HCT116 (cell line): ENCODE measurements around the gene CLEC4G. TPM values are rescaled to one million over a fixed set of nuclear protein-coding genes. Genes with fewer than 3 reads are reported as not detected.
A peak's percentile ranks its signal among the peaks of the same experiment; 100 is the strongest.

Experiments used
- ATAC-seq: fragments of 200-7000 bp; cut with Tn5 transposase; 2 replicates; pipeline ENCODE4 v1.9.1; 2020; ENCODE audit warnings: mild to moderate bottlenecking, moderate library complexity
- BruUV-seq: library from RNA; stranded (reverse); fragments of 400-500 nt; replicated peaks from 2 replicates; lab custom pipeline; 2021; lab: Mats Ljungman, UMichigan
- CTCF ChIA-PET: fragments of 300-600 bp; sonication (Branson Sonifier 250); formaldehyde crosslinking; loops from one replicate; lab custom pipeline; 2021; ENCODE audit warnings: antibody characterized with exemption; lab: Charles Lee
- POLR2A ChIA-PET: fragments of 300-600, 350-600 bp; sonication (Branson Sonifier 250); formaldehyde crosslinking; loops from one replicate; lab custom pipeline; 2021; ENCODE audit warnings: antibody characterized with exemption; lab: Charles Lee
- RAD21 ChIA-PET, 2 experiments: fragments of 300-600 bp; sonication (Branson Sonifier 250); formaldehyde crosslinking; loops; one replicate each; lab custom pipeline; 2023; ENCODE audit warnings: low total read pairs in 2 of 2; ENCODE audit not compliant: uncharacterized antibody in 2 of 2, unreplicated experiment in 2 of 2, low non-redundant PET in 1 of 2; lab: Charles Lee
- DNase-seq: peaks from one replicate; pipeline ENCODE4 v3.0.0-alpha.2; 2010; ENCODE audit warnings: low read depth, low spot score
- H2AFZ ChIP-seq: fragments of 200-600 bp; shearing (Covaris generic), sonication (generic); 2 replicates; pipeline ENCODE4 v1.6.1; 2017; ENCODE audit warnings: low read depth, mixed run types, mixed read lengths, antibody characterized with exemption, low read length; ENCODE audit not compliant: poor library complexity, severe bottlenecking
- H3K27ac ChIP-seq: 2 replicates; pipeline ENCODE4 v1.5.1; 2012; ENCODE audit warnings: low read depth, low read length
- H3K27me3 ChIP-seq: fragments of 200-600 bp; sonication (generic); 2 replicates; pipeline ENCODE4 v1.6.1; 2016; ENCODE audit warnings: mixed run types, low read length, mixed read lengths; ENCODE audit not compliant: insufficient read depth
- H3K36me3 ChIP-seq, 2 experiments: fragments of 200-500 bp in 1 of 2; fragments of 200-600 bp in 1 of 2; sonication (Bioruptor generic) in 1 of 2; sonication (generic) in 1 of 2; 2 replicates each; pipeline versions ENCODE4 v1.5.1 to v1.6.1; 2014 to 2016; ENCODE audit warnings: low read length in 2 of 2, inconsistent platforms in 1 of 2, mixed read lengths in 1 of 2, mixed run types in 1 of 2; ENCODE audit not compliant: insufficient read depth in 2 of 2, control insufficient read depth in 1 of 2
- H3K4me1 ChIP-seq, 2 experiments: fragments of 200-600 bp in 1 of 2; sonication (generic) in 1 of 2; 2 replicates each; pipeline versions ENCODE4 v1.5.1 to v1.6.1; 2012 to 2017; ENCODE audit warnings: low read length in 2 of 2, inconsistent platforms in 1 of 2, mild to moderate bottlenecking in 1 of 2, mixed read lengths in 1 of 2, mixed run types in 1 of 2, moderate library complexity in 1 of 2; ENCODE audit not compliant: insufficient read depth in 2 of 2, control insufficient read depth in 1 of 2
- H3K4me2 ChIP-seq: fragments of 200-600 bp; sonication (generic); 2 replicates; pipeline ENCODE4 v1.6.1; 2017; ENCODE audit warnings: mixed run types, low read length, mixed read lengths
- H3K4me3 ChIP-seq, 2 experiments: fragments of 200-600 bp in 1 of 2; sonication (generic) in 1 of 2; replicated peaks in 1 of 2; 2 replicates each; pipeline ENCODE4 v1.5.1; 2011 to 2016; ENCODE audit warnings: low read length in 2 of 2, control low read depth in 1 of 2, low read depth in 1 of 2, mild to moderate bottlenecking in 1 of 2, mixed read lengths in 1 of 2, mixed run types in 1 of 2
- H3K79me2 ChIP-seq: fragments of 200-600 bp; sonication (generic); 2 replicates; pipeline ENCODE4 v1.6.1; 2017; ENCODE audit warnings: mild to moderate bottlenecking, mixed run types, low read length, moderate library complexity, mixed read lengths; ENCODE audit not compliant: insufficient read depth
- H3K9ac ChIP-seq: fragments of 200-600 bp; sonication (generic); 2 replicates; pipeline ENCODE4 v1.6.1; 2016; ENCODE audit warnings: low read length, mixed read lengths
- H3K9me2 ChIP-seq: fragments of 200-600 bp; sonication (generic), shearing (Covaris generic); 2 replicates; pipeline ENCODE4 v1.6.1; 2017; ENCODE audit warnings: mixed run types, mild to moderate bottlenecking, moderate library complexity; ENCODE audit not compliant: insufficient read depth
- H3K9me3 ChIP-seq, 2 experiments: fragments of 200-500 bp in 1 of 2; fragments of 200-600 bp in 1 of 2; sonication (Bioruptor generic) in 1 of 2; sonication (generic) in 1 of 2; 2 replicates each; pipeline ENCODE4 v1.6.1; 2014 to 2017; ENCODE audit warnings: low read length in 2 of 2, mixed read lengths in 2 of 2, inconsistent platforms in 1 of 2, low read depth in 1 of 2, mild to moderate bottlenecking in 1 of 2, mixed run types in 1 of 2, moderate library complexity in 1 of 2; ENCODE audit not compliant: control insufficient read depth in 1 of 2, insufficient read depth in 1 of 2
- H4K20me1 ChIP-seq: fragments of 200-600 bp; sonication (generic), shearing (Covaris generic); 2 replicates; pipeline ENCODE4 v1.6.1; 2017; ENCODE audit warnings: mixed run types, mild to moderate bottlenecking, moderate library complexity; ENCODE audit not compliant: insufficient read depth
- CBX3 ChIP-seq: IDR thresholded peaks from 2 replicates; pipeline ENCODE4 v1.6.1; 2012; ENCODE audit warnings: low read depth
- ELF1 ChIP-seq: IDR thresholded peaks from 2 replicates; pipeline ENCODE4 v1.6.1; 2012; ENCODE audit warnings: low read depth, borderline replicate concordance
- JUND ChIP-seq: IDR thresholded peaks from 2 replicates; pipeline ENCODE4 v1.6.1; 2012
- SIN3A ChIP-seq: IDR thresholded peaks from 2 replicates; pipeline ENCODE4 v1.6.1; 2012; ENCODE audit warnings: low read depth
- SP1 ChIP-seq: IDR thresholded peaks from 2 replicates; pipeline ENCODE4 v1.6.1; 2012; ENCODE audit warnings: low read depth
- TCF7L2 ChIP-seq: IDR thresholded peaks from 2 replicates; pipeline ENCODE4 v1.7.0; 2011; ENCODE audit warnings: borderline replicate concordance, inconsistent platforms; ENCODE audit not compliant: insufficient read depth, insufficient read length; ENCODE audit errors: extremely low read depth
- ZNF274 ChIP-seq: fragments of 200-500 bp; sonication (Bioruptor generic); IDR thresholded peaks from 2 replicates; pipeline ENCODE4 v1.6.1; 2014; ENCODE audit warnings: mild to moderate bottlenecking, low read depth, low read length, inconsistent platforms
- intact Hi-C: fragments of 100-400 bp; cut with micrococcal nuclease; formaldehyde crosslinking; loops from 2 replicates; pipeline ENCODE4 v1.10.0; 2022
- total RNA-seq: library from RNA; stranded (reverse); gene quantifications from one replicate; pipeline ENCODE4 v1.2.1, GENCODE V29; 2021; ENCODE audit not compliant: unreplicated experiment
- TF ChIP-seq, protein P1 (sequence below), 3 experiments: fragments of 200-600 bp in 1 of 3; sonication (generic) in 1 of 3; IDR thresholded peaks in 2 of 3; conservative IDR thresholded peaks in 1 of 3; 2 replicates each; pipeline ENCODE4 v1.5.1; 2012 to 2017; ENCODE audit warnings: low read depth in 2 of 3, low read length in 2 of 3, antibody characterized with exemption in 1 of 3, borderline replicate concordance in 1 of 3, control low read depth in 1 of 3, mild to moderate bottlenecking in 1 of 3, mixed read lengths in 1 of 3, mixed run types in 1 of 3, moderate library complexity in 1 of 3; ENCODE audit not compliant: insufficient read depth in 1 of 3
- TF ChIP-seq, protein P2 (sequence below): IDR thresholded peaks from 2 replicates; pipeline ENCODE4 v1.6.1; 2012; ENCODE audit warnings: low read depth

The CLEC4G gene
- total RNA-seq, 1 experiment from 2014 or later = not detected

DNA sequence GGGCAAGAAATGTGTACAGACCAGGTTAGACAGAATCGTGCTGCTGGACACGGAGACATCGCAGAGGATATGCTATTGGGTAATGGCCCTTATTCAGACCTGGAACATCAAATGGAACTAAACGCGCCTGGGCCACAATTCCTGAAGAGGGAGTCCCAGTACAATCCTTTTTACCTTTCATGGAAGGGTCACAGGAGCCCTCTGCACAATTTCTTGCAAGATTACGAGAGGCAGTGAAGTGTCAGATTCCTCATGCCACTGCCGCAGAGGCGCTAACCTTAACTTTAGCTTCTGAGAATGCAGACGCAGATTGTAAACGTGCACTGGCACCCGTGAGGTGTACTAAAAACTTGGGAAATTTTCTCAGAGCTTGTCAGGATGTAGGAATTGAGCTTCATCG lies 49.2 kb upstream of the CLEC4G start:
- Histone ChIP-seq H3K9ac (no peak overlapping the region), H2AFZ (no peak overlapping the region), H3K27me3 (peaks cover 6% of the 10 kb centered on the region; the same call in 1 of the 2 replicates), H3K27ac (no peak overlapping the region), H3K36me3 (no peaks in the 10 kb centered on the region), H4K20me1 (no peaks in the 10 kb centered on the region), H3K4me3 (no peak overlapping the region), H3K79me2 (no peaks in the 10 kb centered on the region), H3K9me3 (no peaks in the 10 kb centered on the region), H3K9me2 (no peaks in the 10 kb centered on the region), H3K4me1 (peaks cover 6 to 10% of the 10 kb centered on the region in 2 experiments), H3K4me2 (no peak overlapping the region)
- intact Hi-C loops = no loop called here
- ChIA-PET CTCF (interaction anchor here (0.9 kb wide), 1 partner anchor 18 kb away, joined by 3 read pairs; no protein-coding TSS in a partner anchor), POLR2A (no interaction called here), RAD21 (no interaction called here)
- ATAC-seq (peak; percentile 34; the same call in 1 of the 2 replicates), DNase-seq (no peak)
- no TSS peak for BruUV-seq
- TF ChIP-seq, protein P1, sequence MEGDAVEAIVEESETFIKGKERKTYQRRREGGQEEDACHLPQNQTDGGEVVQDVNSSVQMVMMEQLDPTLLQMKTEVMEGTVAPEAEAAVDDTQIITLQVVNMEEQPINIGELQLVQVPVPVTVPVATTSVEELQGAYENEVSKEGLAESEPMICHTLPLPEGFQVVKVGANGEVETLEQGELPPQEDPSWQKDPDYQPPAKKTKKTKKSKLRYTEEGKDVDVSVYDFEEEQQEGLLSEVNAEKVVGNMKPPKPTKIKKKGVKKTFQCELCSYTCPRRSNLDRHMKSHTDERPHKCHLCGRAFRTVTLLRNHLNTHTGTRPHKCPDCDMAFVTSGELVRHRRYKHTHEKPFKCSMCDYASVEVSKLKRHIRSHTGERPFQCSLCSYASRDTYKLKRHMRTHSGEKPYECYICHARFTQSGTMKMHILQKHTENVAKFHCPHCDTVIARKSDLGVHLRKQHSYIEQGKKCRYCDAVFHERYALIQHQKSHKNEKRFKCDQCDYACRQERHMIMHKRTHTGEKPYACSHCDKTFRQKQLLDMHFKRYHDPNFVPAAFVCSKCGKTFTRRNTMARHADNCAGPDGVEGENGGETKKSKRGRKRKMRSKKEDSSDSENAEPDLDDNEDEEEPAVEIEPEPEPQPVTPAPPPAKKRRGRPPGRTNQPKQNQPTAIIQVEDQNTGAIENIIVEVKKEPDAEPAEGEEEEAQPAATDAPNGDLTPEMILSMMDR (IDR thresholded peaks at IDR 0.05 in 2 of 3, conservative IDR thresholded peaks at IDR 0.05 in 1 of 3; ENCODE audit: borderline replicate concordance in 1 of 3, insufficient read depth in 1 of 3, low read depth in 2 of 3, low read length in 2 of 3) = 0 out of 6 replicates have a peak, but pooled peaks of 2 of the 3 experiments have one; percentile 9 to 11
- TF ChIP-seq ZNF274 = no peak

DNA sequence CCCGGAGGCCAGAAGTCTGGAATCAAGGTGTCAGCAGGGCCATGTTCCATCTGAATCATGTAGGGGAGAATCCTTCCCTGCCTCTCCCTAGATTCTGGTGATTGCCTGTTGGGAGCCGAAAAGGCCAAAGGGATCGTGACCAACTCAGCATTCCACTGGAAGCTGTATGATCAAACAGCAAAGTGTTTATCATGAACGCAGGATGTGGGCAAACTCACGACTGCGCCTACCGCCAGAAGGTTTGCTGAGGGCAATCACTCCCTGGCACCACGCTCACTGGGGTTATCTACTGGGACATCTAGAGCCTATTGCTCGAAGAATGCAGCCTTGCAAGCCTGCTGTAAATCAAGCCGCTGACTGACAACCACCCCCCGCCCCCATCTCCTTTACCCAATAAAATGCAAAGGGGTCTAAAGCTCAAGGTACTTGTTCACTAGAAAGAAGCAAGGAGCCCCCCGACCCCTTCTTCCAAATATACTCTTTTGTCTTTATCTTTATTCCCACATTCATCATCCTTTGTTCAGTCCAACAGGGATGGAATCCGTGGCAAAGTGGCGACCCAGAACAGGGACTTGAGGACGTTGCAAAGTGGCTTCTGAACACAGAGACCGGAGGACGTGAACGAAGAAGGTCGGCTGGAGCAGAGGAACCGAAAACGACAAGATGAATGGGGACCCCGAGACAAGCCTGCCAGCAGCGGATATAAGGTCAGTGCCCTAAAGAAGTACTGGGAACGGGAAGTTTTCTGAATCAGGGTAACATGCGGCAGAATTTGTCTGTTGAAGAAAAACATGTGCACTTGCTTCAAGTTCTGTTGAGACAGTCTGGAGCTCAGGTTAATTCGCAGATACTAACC lies 47.9 kb upstream of the CLEC4G start:
- no TSS peak for BruUV-seq
- Histone ChIP-seq H3K4me1 (peaks cover 6 to 10% of the 10 kb centered on the region in 2 experiments), H2AFZ (no peak overlapping the region), H4K20me1 (no peaks in the 10 kb centered on the region), H3K27ac (no peak overlapping the region), H3K36me3 (no peaks in the 10 kb centered on the region), H3K4me2 (no peak overlapping the region), H3K9ac (no peak overlapping the region), H3K27me3 (peaks cover 6% of the 10 kb centered on the region; the same call in 1 of the 2 replicates), H3K9me3 (no peaks in the 10 kb centered on the region), H3K4me3 (no peak overlapping the region), H3K9me2 (no peaks in the 10 kb centered on the region), H3K79me2 (no peaks in the 10 kb centered on the region)
- ChIA-PET RAD21 (no interaction called here), CTCF (interaction anchor here (1.5 kb wide), 1 partner anchor 19 kb away, joined by 5 read pairs; no protein-coding TSS in a partner anchor), POLR2A (no interaction called here)
- DNase-seq = no peak
- no peak for ATAC-seq
- intact Hi-C loops = no loop called here
- no peak for TF ChIP-seq ZNF274
- TF ChIP-seq JUND = no peak
- TF ChIP-seq, protein P2, sequence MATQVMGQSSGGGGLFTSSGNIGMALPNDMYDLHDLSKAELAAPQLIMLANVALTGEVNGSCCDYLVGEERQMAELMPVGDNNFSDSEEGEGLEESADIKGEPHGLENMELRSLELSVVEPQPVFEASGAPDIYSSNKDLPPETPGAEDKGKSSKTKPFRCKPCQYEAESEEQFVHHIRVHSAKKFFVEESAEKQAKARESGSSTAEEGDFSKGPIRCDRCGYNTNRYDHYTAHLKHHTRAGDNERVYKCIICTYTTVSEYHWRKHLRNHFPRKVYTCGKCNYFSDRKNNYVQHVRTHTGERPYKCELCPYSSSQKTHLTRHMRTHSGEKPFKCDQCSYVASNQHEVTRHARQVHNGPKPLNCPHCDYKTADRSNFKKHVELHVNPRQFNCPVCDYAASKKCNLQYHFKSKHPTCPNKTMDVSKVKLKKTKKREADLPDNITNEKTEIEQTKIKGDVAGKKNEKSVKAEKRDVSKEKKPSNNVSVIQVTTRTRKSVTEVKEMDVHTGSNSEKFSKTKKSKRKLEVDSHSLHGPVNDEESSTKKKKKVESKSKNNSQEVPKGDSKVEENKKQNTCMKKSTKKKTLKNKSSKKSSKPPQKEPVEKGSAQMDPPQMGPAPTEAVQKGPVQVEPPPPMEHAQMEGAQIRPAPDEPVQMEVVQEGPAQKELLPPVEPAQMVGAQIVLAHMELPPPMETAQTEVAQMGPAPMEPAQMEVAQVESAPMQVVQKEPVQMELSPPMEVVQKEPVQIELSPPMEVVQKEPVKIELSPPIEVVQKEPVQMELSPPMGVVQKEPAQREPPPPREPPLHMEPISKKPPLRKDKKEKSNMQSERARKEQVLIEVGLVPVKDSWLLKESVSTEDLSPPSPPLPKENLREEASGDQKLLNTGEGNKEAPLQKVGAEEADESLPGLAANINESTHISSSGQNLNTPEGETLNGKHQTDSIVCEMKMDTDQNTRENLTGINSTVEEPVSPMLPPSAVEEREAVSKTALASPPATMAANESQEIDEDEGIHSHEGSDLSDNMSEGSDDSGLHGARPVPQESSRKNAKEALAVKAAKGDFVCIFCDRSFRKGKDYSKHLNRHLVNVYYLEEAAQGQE = no peak
- TF ChIP-seq CBX3 = no peak
- no peak for TF ChIP-seq TCF7L2
- TF ChIP-seq SIN3A = no peak
- no peak for TF ChIP-seq ELF1
- no peak for TF ChIP-seq SP1
